Rectal smooth muscle tissue (tissue), 1 donor: ENCODE measurements around the gene USP30.

Source experiments
- H3K27ac ChIP-seq: one replicate; pipeline ENCODE4 v1.7.0; 2013; ENCODE audit warnings: low read depth, low read length, inconsistent platforms
- H3K27me3 ChIP-seq: one replicate; pipeline ENCODE4 v1.7.0; 2013; ENCODE audit warnings: low read length; ENCODE audit not compliant: control insufficient read depth, insufficient read depth
- H3K36me3 ChIP-seq: one replicate; pipeline ENCODE4 v1.7.0; 2013; ENCODE audit warnings: low read length; ENCODE audit not compliant: control insufficient read depth, insufficient read depth
- H3K4me1 ChIP-seq: one replicate; pipeline ENCODE4 v1.7.0; 2013; ENCODE audit warnings: low read length; ENCODE audit not compliant: control insufficient read depth, insufficient read depth
- H3K4me3 ChIP-seq: one replicate; pipeline ENCODE4 v1.7.0; 2013; ENCODE audit warnings: low read length
- H3K9ac ChIP-seq: one replicate; pipeline ENCODE4 v1.7.0; 2013; ENCODE audit warnings: low read length

The USP30 gene

GRCh38 chr12:109089683-109090082 is 37.3 kb downstream of the USP30 start:
- Histone ChIP-seq H3K27me3 (no peaks in the 10 kb centered on the region), H3K9ac (no peak overlapping the region), H3K27ac (no peak overlapping the region), H3K4me1 (peaks cover 13% of the 10 kb centered on the region), H3K4me3 (no peak overlapping the region), H3K36me3 (peaks cover 27% of the 10 kb centered on the region)

- Histone ChIP-seq H3K27me3 (no peaks in the 10 kb centered on the region), H3K4me1 (peaks cover 13% of the 10 kb centered on the region), H3K36me3 (peaks cover 17% of the 10 kb centered on the region), H3K9ac (peak overlapping the region; percentile 81), H3K27ac (peak overlapping the region; percentile 62), H3K4me3 (peak overlapping the region; percentile 85)
These were observed 40.2 kb downstream of the USP30 start for GRCh38 chr12:109092497-109093021.

- Histone ChIP-seq H3K4me1 (peaks cover 13% of the 10 kb centered on the region), H3K4me3 (peak within 1 kb of the TSS; percentile 85), H3K27ac (peak within 1 kb of the TSS; percentile 62), H3K36me3 (peaks cover 14% of the 10 kb centered on the region), H3K27me3 (no peaks in the 10 kb centered on the region), H3K9ac (peak within 1 kb of the TSS; percentile 81)
These were observed 40.9 kb downstream of the USP30 start, which contains the start of gene ALKBH2 for GRCh38 chr12:109093022-109093918. ALKBH2 (minus strand) TSS chr12:109093472; CDS start chr12:109092786, 686 bp downstream.

- Histone ChIP-seq H3K36me3 (peaks cover 3% of the 10 kb centered on the region), H3K4me1 (peaks cover 18% of the 10 kb centered on the region), H3K27me3 (no peaks in the 10 kb centered on the region), H3K9ac (no peak overlapping the region), H3K27ac (no peak overlapping the region), H3K4me3 (no peak overlapping the region)
These were observed 44.7 kb downstream of the USP30 start for GRCh38 chr12:109097140-109097434.

GRCh38 chr12:109097435-109098182 is 45.2 kb downstream of the USP30 start, which contains the start of gene UNG:
UNG (plus strand) TSS chr12:109097597; CDS start chr12:109097680, 83 bp downstream.
- Histone ChIP-seq H3K4me3 (peak within 1 kb of the TSS; percentile 88), H3K27ac (peak within 1 kb of the TSS; percentile 88), H3K9ac (peak within 1 kb of the TSS; percentile 46), H3K27me3 (no peaks in the 10 kb centered on the region), H3K4me1 (peaks cover 12% of the 10 kb centered on the region), H3K36me3 (peaks cover 4% of the 10 kb centered on the region)

GRCh38 chr12:109098183-109098604 is 45.8 kb downstream of the USP30 start:
- peaks cover 7% of the 10 kb centered on the region for H3K4me1 ChIP-seq
- peak overlapping the region; percentile 46 for H3K9ac ChIP-seq

GRCh38 chr12:109098651-109099050 is 46.3 kb downstream of the USP30 start:
- peak overlapping the region; percentile 88 for H3K27ac ChIP-seq

More at GRCh38 chr12:109098183-109098604, 45.8 kb downstream of the USP30 start:
- Histone ChIP-seq H3K36me3 (peaks cover 5% of the 10 kb centered on the region), H3K27me3 (no peaks in the 10 kb centered on the region), H3K27ac (peak overlapping the region; percentile 88), H3K4me3 (peak overlapping the region; percentile 88)

GRCh38 chr12:109099431-109100020 is 47.1 kb downstream of the USP30 start:
- Histone ChIP-seq H3K36me3 (peaks cover 14% of the 10 kb centered on the region), H3K4me1 (peaks cover 7% of the 10 kb centered on the region), H3K27me3 (no peaks in the 10 kb centered on the region), H3K9ac (no peak overlapping the region), H3K27ac (peak overlapping the region; percentile 88), H3K4me3 (peak overlapping the region; percentile 25)

More at GRCh38 chr12:109098651-109099050, 46.3 kb downstream of the USP30 start:
- H3K27me3 ChIP-seq: no peaks in the 10 kb centered on the region
- H3K4me3 ChIP-seq: peak overlapping the region; percentile 88
- peak overlapping the region; percentile 46 for H3K9ac ChIP-seq
- H3K36me3 ChIP-seq: peaks cover 8% of the 10 kb centered on the region
- peaks cover 7% of the 10 kb centered on the region for H3K4me1 ChIP-seq

- H3K4me1 ChIP-seq: peaks cover 7% of the 10 kb centered on the region
- no peak overlapping the region for H3K27ac ChIP-seq
- H3K36me3 ChIP-seq: peaks cover 21% of the 10 kb centered on the region
- no peak overlapping the region for H3K9ac ChIP-seq
- no peak overlapping the region for H3K4me3 ChIP-seq
- no peaks in the 10 kb centered on the region for H3K27me3 ChIP-seq
These were observed 48.4 kb downstream of the USP30 start for GRCh38 chr12:109100741-109101140.

GRCh38 chr12:109102491-109102890 is 50.1 kb downstream of the USP30 start:
- Histone ChIP-seq H3K4me3 (no peak overlapping the region), H3K9ac (no peak overlapping the region), H3K27ac (no peak overlapping the region), H3K27me3 (no peaks in the 10 kb centered on the region), H3K4me1 (peaks cover 7% of the 10 kb centered on the region), H3K36me3 (peaks cover 26% of the 10 kb centered on the region)

- no peak overlapping the region for H3K27ac ChIP-seq
- H3K4me1 ChIP-seq: peaks cover 3% of the 10 kb centered on the region
- H3K36me3 ChIP-seq: peaks cover 26% of the 10 kb centered on the region
These were observed 52.8 kb downstream of the USP30 start for GRCh38 chr12:109105176-109105575.

More at GRCh38 chr12:109105176-109105575, 52.8 kb downstream of the USP30 start:
- H3K4me3 ChIP-seq: no peak overlapping the region
- H3K27me3 ChIP-seq: no peaks in the 10 kb centered on the region
- no peak overlapping the region for H3K9ac ChIP-seq
